Measurements from ENCODE around the gene TMEM256. TPM values are rescaled to one million over a fixed set of nuclear protein-coding genes. Genes with fewer than 3 reads are reported as not detected.

Gene TMEM256
- total and polyA plus RNA-seq, 9 of the 15 experiments (the other 6 are each of a cell fraction or from before 2014, with no cell fraction given), result 43.4 to 177 (median 68.5) TPM

GRCh38 chr17:7380855-7381683, 22.8 kb downstream of the TMEM256 start, which contains the start of gene TNK1 (continued):
- TF ChIP-seq, protein P1, sequence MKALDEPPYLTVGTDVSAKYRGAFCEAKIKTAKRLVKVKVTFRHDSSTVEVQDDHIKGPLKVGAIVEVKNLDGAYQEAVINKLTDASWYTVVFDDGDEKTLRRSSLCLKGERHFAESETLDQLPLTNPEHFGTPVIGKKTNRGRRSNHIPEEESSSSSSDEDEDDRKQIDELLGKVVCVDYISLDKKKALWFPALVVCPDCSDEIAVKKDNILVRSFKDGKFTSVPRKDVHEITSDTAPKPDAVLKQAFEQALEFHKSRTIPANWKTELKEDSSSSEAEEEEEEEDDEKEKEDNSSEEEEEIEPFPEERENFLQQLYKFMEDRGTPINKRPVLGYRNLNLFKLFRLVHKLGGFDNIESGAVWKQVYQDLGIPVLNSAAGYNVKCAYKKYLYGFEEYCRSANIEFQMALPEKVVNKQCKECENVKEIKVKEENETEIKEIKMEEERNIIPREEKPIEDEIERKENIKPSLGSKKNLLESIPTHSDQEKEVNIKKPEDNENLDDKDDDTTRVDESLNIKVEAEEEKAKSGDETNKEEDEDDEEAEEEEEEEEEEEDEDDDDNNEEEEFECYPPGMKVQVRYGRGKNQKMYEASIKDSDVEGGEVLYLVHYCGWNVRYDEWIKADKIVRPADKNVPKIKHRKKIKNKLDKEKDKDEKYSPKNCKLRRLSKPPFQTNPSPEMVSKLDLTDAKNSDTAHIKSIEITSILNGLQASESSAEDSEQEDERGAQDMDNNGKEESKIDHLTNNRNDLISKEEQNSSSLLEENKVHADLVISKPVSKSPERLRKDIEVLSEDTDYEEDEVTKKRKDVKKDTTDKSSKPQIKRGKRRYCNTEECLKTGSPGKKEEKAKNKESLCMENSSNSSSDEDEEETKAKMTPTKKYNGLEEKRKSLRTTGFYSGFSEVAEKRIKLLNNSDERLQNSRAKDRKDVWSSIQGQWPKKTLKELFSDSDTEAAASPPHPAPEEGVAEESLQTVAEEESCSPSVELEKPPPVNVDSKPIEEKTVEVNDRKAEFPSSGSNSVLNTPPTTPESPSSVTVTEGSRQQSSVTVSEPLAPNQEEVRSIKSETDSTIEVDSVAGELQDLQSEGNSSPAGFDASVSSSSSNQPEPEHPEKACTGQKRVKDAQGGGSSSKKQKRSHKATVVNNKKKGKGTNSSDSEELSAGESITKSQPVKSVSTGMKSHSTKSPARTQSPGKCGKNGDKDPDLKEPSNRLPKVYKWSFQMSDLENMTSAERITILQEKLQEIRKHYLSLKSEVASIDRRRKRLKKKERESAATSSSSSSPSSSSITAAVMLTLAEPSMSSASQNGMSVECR (CRISPR knock-in tag; IDR thresholded peaks at IDR 0.05), result peak; percentile 26; the same call in 1 of the 2 replicates
- no peak for TF ChIP-seq HNRNPL (IDR thresholded peaks at IDR 0.05; ENCODE audit: low read depth, low read length)
- TF ChIP-seq MXI1 (IDR thresholded peaks at IDR 0.05; ENCODE audit: low read depth, low read length), result no peak
- TF ChIP-seq POLR2A (conservative IDR thresholded peaks at IDR 0.05), result peak; percentile 49; the same call in 1 of the 2 replicates
- TF ChIP-seq ZNF140 (CRISPR knock-in tag; IDR thresholded peaks at IDR 0.05), result no peak
- TF ChIP-seq ZBTB17 (CRISPR knock-in tag; IDR thresholded peaks at IDR 0.05), result no peak
- peak; percentile 71 for TF ChIP-seq ZFX (CRISPR knock-in tag; IDR thresholded peaks at IDR 0.05)
- no peak for TF ChIP-seq ZKSCAN1 (IDR thresholded peaks at IDR 0.05; ENCODE audit: low read depth, low read length)
- TF ChIP-seq KLF6 (CRISPR knock-in tag; IDR thresholded peaks at IDR 0.05; ENCODE audit: borderline replicate concordance), result no peak
- TF ChIP-seq BACH1 (tag; IDR thresholded peaks at IDR 0.05), result no peak
- TF ChIP-seq, protein P2, sequence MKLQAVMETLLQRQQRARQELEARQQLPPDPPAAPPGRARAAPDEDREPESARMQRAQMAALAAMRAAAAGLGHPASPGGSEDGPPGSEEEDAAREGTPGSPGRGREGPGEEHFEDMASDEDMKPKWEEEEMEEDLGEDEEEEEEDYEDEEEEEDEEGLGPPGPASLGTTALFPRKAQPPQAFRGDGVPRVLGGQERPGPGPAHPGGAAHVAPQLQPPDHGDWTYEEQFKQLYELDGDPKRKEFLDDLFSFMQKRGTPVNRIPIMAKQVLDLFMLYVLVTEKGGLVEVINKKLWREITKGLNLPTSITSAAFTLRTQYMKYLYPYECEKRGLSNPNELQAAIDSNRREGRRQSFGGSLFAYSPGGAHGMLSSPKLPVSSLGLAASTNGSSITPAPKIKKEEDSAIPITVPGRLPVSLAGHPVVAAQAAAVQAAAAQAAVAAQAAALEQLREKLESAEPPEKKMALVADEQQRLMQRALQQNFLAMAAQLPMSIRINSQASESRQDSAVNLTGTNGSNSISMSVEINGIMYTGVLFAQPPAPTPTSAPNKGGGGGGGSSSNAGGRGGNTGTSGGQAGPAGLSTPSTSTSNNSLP (IDR thresholded peaks at IDR 0.05; ENCODE audit: borderline replicate concordance, low read depth, low read length), result no peak
- TF ChIP-seq NCOA4 (IDR thresholded peaks at IDR 0.05; ENCODE audit: partially characterized antibody), result no peak
- TF ChIP-seq BMI1 (IDR thresholded peaks at IDR 0.05; ENCODE audit: low read length), result no peak
- TF ChIP-seq BRD9 (IDR thresholded peaks at IDR 0.05; ENCODE audit: low read depth, partially characterized antibody), result no peak
- peak; percentile 54 for TF ChIP-seq TBP (optimal IDR thresholded peaks at IDR 0.05; ENCODE audit: low read depth, low read length)
- TF ChIP-seq RB1 (IDR thresholded peaks at IDR 0.05; ENCODE audit: low read depth), result peak; percentile 42; the same call in 1 of the 2 replicates
- TF ChIP-seq RFX1 (IDR thresholded peaks at IDR 0.05), result no peak
- TF ChIP-seq RAD21 (CRISPR knock-in tag; conservative IDR thresholded peaks at IDR 0.05 in 1 of 2, IDR thresholded peaks at IDR 0.05 in 1 of 2), result no peak
- TF ChIP-seq SREBF1 (IDR thresholded peaks at IDR 0.05; ENCODE audit: borderline replicate concordance, low read depth, low read length), result no peak
- TF ChIP-seq ETV6 (IDR thresholded peaks at IDR 0.05; ENCODE audit: borderline replicate concordance in 1 of 2, low read depth in 2 of 2, low read length in 1 of 2), result no peak
- TF ChIP-seq ETV6 (CRISPR knock-in tag; IDR thresholded peaks at IDR 0.05; ENCODE audit: borderline replicate concordance), result no peak
- TF ChIP-seq ATF2 (CRISPR knock-in tag; IDR thresholded peaks at IDR 0.05), result no peak
